GM23248 (cell line): ENCODE data around the gene CCBE1. TPM values are rescaled to one million over a fixed set of nuclear protein-coding genes. Genes with fewer than 3 reads are reported as not detected.
A peak's percentile ranks its signal among the peaks of the same experiment; 100 is the strongest.

ENCODE experiments used
- DNase-seq: peaks from one replicate; pipeline ENCODE4 v3.0.0-alpha.2; 2015
- H2AFZ ChIP-seq: fragments of 200-600 bp; sonication (generic); 2 replicates; pipeline ENCODE4 v1.6.1; 2016; ENCODE audit warnings: antibody characterized with exemption
- H3F3A ChIP-seq: fragments of 200-600 bp; sonication (generic); 2 replicates; pipeline ENCODE4 v1.6.1; 2016; ENCODE audit warnings: mild to moderate bottlenecking, antibody characterized with exemption, mixed run types; ENCODE audit not compliant: insufficient read depth
- H3K27ac ChIP-seq: fragments of 200-600 bp; sonication (generic); 2 replicates; pipeline ENCODE4 v1.5.1; 2016; ENCODE audit warnings: mild to moderate bottlenecking
- H3K27me3 ChIP-seq: fragments of 200-600 bp; sonication (generic); replicated peaks from 2 replicates; pipeline ENCODE4 v1.6.1; 2016; ENCODE audit warnings: mild to moderate bottlenecking; ENCODE audit not compliant: insufficient read depth
- H3K36me3 ChIP-seq: fragments of 200-600 bp; sonication (generic); 2 replicates; pipeline ENCODE4 v1.6.1; 2016; ENCODE audit warnings: low read depth, mild to moderate bottlenecking
- H3K4me1 ChIP-seq: fragments of 200-600 bp; sonication (generic); 2 replicates; pipeline ENCODE4 v1.6.1; 2016; ENCODE audit warnings: mild to moderate bottlenecking; ENCODE audit not compliant: insufficient read depth
- H3K4me2 ChIP-seq: fragments of 200-600 bp; sonication (generic); one replicate; pipeline ENCODE4 v1.6.1; 2016; ENCODE audit warnings: mild to moderate bottlenecking; ENCODE audit not compliant: unreplicated experiment
- H3K4me3 ChIP-seq: fragments of 200-600 bp; sonication (generic); 2 replicates; pipeline ENCODE4 v1.5.1; 2016; ENCODE audit warnings: mild to moderate bottlenecking
- H3K79me2 ChIP-seq: fragments of 200-600 bp; sonication (generic); 2 replicates; pipeline ENCODE4 v1.6.1; 2016; ENCODE audit warnings: mild to moderate bottlenecking; ENCODE audit not compliant: insufficient read depth
- H3K9ac ChIP-seq: fragments of 200-600 bp; sonication (generic); 2 replicates; pipeline ENCODE4 v1.6.1; 2016; ENCODE audit warnings: mild to moderate bottlenecking
- H3K9me2 ChIP-seq: fragments of 200-600 bp; sonication (generic); 2 replicates; pipeline ENCODE4 v1.6.1; 2016; ENCODE audit warnings: mixed run types, mild to moderate bottlenecking, moderate library complexity; ENCODE audit not compliant: insufficient read depth
- H3K9me3 ChIP-seq: fragments of 200-600 bp; sonication (generic); one replicate; pipeline ENCODE4 v1.6.1; 2017; ENCODE audit warnings: low read depth
- H4K20me1 ChIP-seq: fragments of 200-600 bp; sonication (generic); 2 replicates; pipeline ENCODE4 v1.6.0; 2016; ENCODE audit not compliant: insufficient read depth
- EZH2 ChIP-seq: fragments of 200-600 bp; sonication (generic); IDR thresholded peaks from 2 replicates; pipeline ENCODE4 v1.6.1; 2018; ENCODE audit warnings: antibody characterized with exemption, mild to moderate bottlenecking; ENCODE audit not compliant: insufficient read depth, poor library complexity, severe bottlenecking
- EZH2phosphoT487 ChIP-seq: fragments of 200-600 bp; sonication (generic); IDR thresholded peaks from 2 replicates; pipeline ENCODE4 v1.6.1; 2018; ENCODE audit warnings: antibody characterized with exemption, moderate library complexity, mild to moderate bottlenecking, low read depth; ENCODE audit not compliant: insufficient read depth
- WGBS, 2 experiments: methylation state at CpG; one replicate each; pipeline ENCODE4 v1.1.6; 2015 to 2017; ENCODE audit warnings: low lambda C conversion rate in 2 of 2, low coverage in 1 of 2; ENCODE audit errors: missing lambda C conversion rate in 2 of 2; 5-methylcytosine and 5-hydroxymethylcytosine counted together
- in situ Hi-C: fragments of 300-500 bp; cut with MboI; formaldehyde crosslinking; loops from 2 replicates; pipeline ENCODE4 v1.15.0; 2020
- polyA plus RNA-seq: library from polyadenylated mRNA; unstranded; fragments of >200 nt; fragmentation: Nextera tagmentation; extraction: Ambion mirVana; gene quantifications from 2 replicates; pipeline ENCODE4 v1.2.1, GENCODE V29; 2016
- total RNA-seq: library from RNA; depleted of rRNA; stranded (reverse); fragments of >200 nt; shearing (Covaris generic); gene quantifications from 2 replicates; pipeline ENCODE4 v1.2.3, GENCODE V29; 2014

CCBE1 gene
- total and polyA plus RNA-seq, 2 experiments from 2014 or later = 16.6 to 33.6 TPM

GRCh38 chr18:59459369-59460071 lies 237.7 kb downstream of the CCBE1 start:
- H2AFZ ChIP-seq = no peak overlapping the region
- H4K20me1 ChIP-seq = no peaks in the 10 kb centered on the region
- in situ Hi-C loops = loop anchor here (10.0 kb wide), 2 partner anchors 235 to 365 kb away; partner anchors contain the start of gene CCBE1
- no peaks in the 10 kb centered on the region for H3K27me3 ChIP-seq
- H3K4me3 ChIP-seq = no peak overlapping the region
- TF ChIP-seq EZH2 (no peak), EZH2phosphoT487 (no peak)
- H3F3A ChIP-seq = no peaks in the 10 kb centered on the region
- no peak overlapping the region for H3K4me2 ChIP-seq
- H3K36me3 ChIP-seq = no peaks in the 10 kb centered on the region
- H3K79me2 ChIP-seq = no peaks in the 10 kb centered on the region
- no peaks in the 10 kb centered on the region for H3K9me3 ChIP-seq
- H3K9ac ChIP-seq = no peak overlapping the region
- peak; percentile 68 for DNase-seq
- H3K27ac ChIP-seq = no peak overlapping the region
- 27 to 29% methylated on average over 8 of the region's 8 CpGs for WGBS, 2 experiments
- H3K4me1 ChIP-seq = peaks cover 7% of the 10 kb centered on the region; the same call in 1 of the 2 replicates
- no peaks in the 10 kb centered on the region for H3K9me2 ChIP-seq

GRCh38 chr18:59458575-59458974 lies 238.6 kb downstream of the CCBE1 start:
- H3K4me3 ChIP-seq = no peak overlapping the region
- H3K79me2 ChIP-seq = no peaks in the 10 kb centered on the region
- H3F3A ChIP-seq = no peaks in the 10 kb centered on the region
- H3K27ac ChIP-seq = no peak overlapping the region
- 81 to 86% methylated on average over 8 of the region's 8 CpGs for WGBS, 2 experiments
- peaks cover 7% of the 10 kb centered on the region; the same call in 1 of the 2 replicates for H3K4me1 ChIP-seq
- no peaks in the 10 kb centered on the region for H3K9me3 ChIP-seq
- no peak for DNase-seq
- in situ Hi-C loops = no loop called here
- no peak overlapping the region for H3K4me2 ChIP-seq
- no peaks in the 10 kb centered on the region for H3K27me3 ChIP-seq
- H4K20me1 ChIP-seq = no peaks in the 10 kb centered on the region
- TF ChIP-seq EZH2phosphoT487 (no peak), EZH2 (no peak)
- no peaks in the 10 kb centered on the region for H3K36me3 ChIP-seq
- H2AFZ ChIP-seq = no peak overlapping the region
- H3K9me2 ChIP-seq = no peaks in the 10 kb centered on the region
- no peak overlapping the region for H3K9ac ChIP-seq

GRCh38 chr18:59456657-59457056 lies 240.6 kb downstream of the CCBE1 start:
- in situ Hi-C loops = no loop called here
- H3K9me3 ChIP-seq = no peaks in the 10 kb centered on the region
- H3K4me2 ChIP-seq = no peak overlapping the region
- H3K36me3 ChIP-seq = no peaks in the 10 kb centered on the region
- no peaks in the 10 kb centered on the region for H3K79me2 ChIP-seq
- H3K9me2 ChIP-seq = no peaks in the 10 kb centered on the region
- no peak for DNase-seq
- TF ChIP-seq EZH2 (no peak), EZH2phosphoT487 (no peak)
- H3F3A ChIP-seq = no peaks in the 10 kb centered on the region
- WGBS, 2 experiments = 83 to 85% methylated on average over 3 of the region's 3 CpGs
- H3K4me3 ChIP-seq = no peak overlapping the region
- peaks cover 7% of the 10 kb centered on the region; the same call in 1 of the 2 replicates for H3K4me1 ChIP-seq
- no peak overlapping the region for H2AFZ ChIP-seq
- no peaks in the 10 kb centered on the region for H3K27me3 ChIP-seq
- H4K20me1 ChIP-seq = no peaks in the 10 kb centered on the region
- no peak overlapping the region for H3K27ac ChIP-seq
- no peak overlapping the region for H3K9ac ChIP-seq

GRCh38 chr18:59455728-59456276 lies 241.4 kb downstream of the CCBE1 start:
- no peak overlapping the region for H2AFZ ChIP-seq
- no peak overlapping the region for H3K9ac ChIP-seq
- H3F3A ChIP-seq = no peaks in the 10 kb centered on the region
- H3K27me3 ChIP-seq = no peaks in the 10 kb centered on the region
- no peaks in the 10 kb centered on the region for H4K20me1 ChIP-seq
- TF ChIP-seq EZH2 (no peak), EZH2phosphoT487 (no peak)
- in situ Hi-C loops = no loop called here
- no peaks in the 10 kb centered on the region for H3K9me3 ChIP-seq
- DNase-seq = no peak
- no peaks in the 10 kb centered on the region for H3K36me3 ChIP-seq
- no peak overlapping the region for H3K27ac ChIP-seq
- H3K79me2 ChIP-seq = no peaks in the 10 kb centered on the region
- 81 to 84% methylated on average over 12 of the region's 12 CpGs for WGBS, 2 experiments
- H3K4me2 ChIP-seq = no peak overlapping the region
- no peak overlapping the region for H3K4me3 ChIP-seq
- no peaks in the 10 kb centered on the region for H3K9me2 ChIP-seq
- peaks cover 7% of the 10 kb centered on the region; the same call in 1 of the 2 replicates for H3K4me1 ChIP-seq
